Kidney tubule cell (primary cell): ENCODE results near the gene MTX1.
"Not testable (repeated sequence)": the region's sequence is repeated elsewhere in the genome, so short reads cannot be mapped to it uniquely, and the experiment has no call there.

Experiments
- DNase-seq: peaks from one replicate; pipeline ENCODE4 v3.0.0-alpha.2; 2018; ENCODE audit warnings: low spot score

The MTX1 gene, protein sequence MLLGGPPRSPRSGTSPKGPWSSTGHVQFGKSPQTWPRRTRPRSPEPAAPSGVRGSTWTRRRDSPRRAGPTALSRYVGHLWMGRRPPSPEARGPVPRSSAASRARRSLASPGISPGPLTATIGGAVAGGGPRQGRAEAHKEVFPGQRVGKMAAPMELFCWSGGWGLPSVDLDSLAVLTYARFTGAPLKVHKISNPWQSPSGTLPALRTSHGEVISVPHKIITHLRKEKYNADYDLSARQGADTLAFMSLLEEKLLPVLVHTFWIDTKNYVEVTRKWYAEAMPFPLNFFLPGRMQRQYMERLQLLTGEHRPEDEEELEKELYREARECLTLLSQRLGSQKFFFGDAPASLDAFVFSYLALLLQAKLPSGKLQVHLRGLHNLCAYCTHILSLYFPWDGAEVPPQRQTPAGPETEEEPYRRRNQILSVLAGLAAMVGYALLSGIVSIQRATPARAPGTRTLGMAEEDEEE

DNA sequence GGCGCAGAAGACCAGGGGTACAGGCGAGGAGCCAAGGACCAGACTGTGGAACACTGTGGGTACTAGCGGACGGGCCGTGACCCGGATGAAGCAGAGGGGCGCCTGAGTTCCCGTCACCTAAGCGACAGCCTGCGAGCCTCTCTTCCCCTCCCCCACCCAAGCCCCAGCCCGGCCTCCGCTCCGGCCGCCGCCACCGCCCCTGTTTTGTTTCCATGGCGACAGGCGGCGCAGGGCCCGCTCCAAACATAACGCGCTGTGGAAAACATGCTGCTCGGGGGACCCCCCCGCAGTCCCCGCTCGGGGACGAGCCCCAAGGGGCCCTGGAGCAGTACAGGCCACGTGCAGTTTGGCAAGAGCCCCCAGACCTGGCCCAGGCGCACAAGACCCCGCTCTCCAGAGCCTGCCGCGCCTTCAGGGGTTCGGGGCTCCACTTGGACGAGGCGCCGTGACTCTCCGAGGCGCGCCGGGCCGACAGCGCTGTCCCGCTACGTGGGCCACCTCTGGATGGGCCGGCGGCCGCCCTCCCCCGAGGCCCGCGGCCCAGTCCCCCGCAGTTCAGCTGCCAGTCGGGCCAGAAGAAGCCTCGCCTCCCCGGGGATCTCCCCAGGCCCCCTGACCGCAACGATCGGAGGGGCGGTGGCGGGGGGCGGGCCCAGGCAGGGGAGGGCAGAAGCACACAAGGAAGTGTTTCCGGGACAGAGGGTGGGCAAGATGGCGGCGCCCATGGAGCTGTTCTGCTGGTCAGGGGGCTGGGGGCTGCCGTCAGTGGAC, at the start of gene MTX1:
Gene MTX1 (plus strand): TSS at position 155 of the 771 bp plus-strand sequence. CDS start 110 bp downstream, at position 265.
- peak; percentile 88 for DNase-seq

DNA sequence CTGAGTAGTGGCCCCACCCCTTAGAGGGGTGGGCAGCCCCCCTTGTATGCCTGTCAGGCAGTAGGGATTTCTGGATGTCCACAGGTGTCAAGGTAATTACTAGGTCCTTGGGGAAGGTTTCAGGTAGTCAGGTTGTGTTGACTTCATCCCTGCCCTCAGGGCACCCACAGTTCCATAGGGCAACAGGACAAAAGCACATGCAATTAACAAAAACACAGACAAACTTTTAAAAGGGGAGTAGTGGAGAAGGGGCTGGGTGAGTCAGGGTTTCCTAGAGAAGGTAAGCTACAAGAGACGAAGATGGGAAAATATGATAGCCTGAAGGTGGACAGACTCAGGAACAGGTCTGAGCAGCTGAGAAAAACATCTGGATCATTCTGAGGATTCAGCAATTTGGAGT, 49.5 kb upstream of the MTX1 start:
- DNase-seq, result no peak

DNA sequence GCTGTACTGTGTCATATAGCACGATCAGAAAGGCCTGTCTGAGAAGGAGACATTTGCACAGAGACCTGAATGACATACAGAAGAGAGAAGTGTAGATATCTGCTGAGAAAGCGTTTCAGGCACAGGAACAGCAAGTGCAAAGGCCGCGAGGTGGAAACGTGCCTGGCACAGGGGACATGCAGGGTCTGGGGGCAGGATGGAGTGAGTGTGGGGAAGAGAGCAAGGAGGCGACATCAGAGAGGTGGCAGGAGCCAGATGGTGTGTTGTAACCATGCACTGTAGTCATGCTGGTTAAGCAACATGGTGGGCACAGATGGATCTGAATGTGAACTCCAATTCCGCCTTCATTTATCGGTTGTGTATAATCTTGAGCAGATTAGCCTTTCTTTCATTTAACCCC, 48.4 kb upstream of the MTX1 start:
- no peak for DNase-seq

DNA sequence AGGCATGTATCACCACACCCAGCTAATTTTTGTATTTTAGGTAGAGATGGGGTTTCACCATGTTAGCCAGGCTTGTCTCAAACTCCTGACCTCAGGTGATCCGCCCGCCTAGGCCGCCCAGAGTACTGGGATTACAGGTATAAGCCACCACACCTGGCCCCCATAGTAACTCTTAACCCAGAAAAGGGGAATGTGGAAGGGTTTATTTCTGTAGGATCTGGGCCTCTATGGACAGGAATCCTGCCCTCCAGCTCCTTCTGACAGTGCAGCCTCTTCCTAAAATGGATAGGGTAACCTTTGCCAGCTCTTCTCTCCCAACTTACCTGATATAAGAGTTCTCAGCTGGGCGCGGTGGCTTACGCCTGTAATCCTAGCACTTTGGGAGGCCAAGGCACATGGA, 45.9 kb upstream of the MTX1 start:
- DNase-seq, result not testable (repeated sequence)

DNA sequence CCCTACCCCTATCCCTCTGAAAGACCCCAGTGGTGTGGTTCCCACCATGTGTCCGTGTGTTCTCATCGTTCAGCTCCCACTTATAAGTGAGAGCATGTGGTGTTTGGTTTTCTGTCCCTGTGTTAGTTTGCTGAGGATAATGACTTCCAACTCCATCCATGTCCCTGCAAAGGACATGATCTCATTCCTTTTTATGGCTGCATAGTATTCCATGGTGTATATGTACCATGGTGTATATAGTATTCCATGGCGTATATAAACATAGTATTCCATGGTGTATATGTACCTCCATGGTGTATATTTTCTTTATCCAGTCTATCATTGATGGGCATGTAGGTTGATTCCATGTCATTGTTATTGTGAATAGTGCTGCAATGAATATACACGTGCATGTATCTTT, 44.7 kb upstream of the MTX1 start:
- DNase-seq, result not testable (repeated sequence)

DNA sequence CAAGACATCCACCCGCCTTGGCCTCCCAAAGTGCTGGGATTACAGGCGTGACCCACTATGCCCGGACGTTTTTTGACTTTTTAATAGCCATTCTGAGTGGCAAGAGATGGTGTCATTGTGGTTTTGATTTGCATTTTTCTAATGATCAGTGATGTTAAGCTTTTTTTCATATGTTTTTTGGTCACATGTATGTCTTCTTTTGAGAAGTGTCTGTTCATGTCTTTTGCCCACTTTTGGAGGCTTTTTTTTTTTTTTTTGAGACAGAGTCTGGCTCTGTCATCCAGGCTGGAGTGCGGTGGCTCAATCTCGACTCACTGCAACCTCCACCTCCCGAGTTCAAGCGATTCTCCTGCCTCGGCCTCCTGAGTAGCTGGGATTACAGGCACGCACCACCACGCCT, 43.9 kb upstream of the MTX1 start:
- not testable (repeated sequence) for DNase-seq

DNA sequence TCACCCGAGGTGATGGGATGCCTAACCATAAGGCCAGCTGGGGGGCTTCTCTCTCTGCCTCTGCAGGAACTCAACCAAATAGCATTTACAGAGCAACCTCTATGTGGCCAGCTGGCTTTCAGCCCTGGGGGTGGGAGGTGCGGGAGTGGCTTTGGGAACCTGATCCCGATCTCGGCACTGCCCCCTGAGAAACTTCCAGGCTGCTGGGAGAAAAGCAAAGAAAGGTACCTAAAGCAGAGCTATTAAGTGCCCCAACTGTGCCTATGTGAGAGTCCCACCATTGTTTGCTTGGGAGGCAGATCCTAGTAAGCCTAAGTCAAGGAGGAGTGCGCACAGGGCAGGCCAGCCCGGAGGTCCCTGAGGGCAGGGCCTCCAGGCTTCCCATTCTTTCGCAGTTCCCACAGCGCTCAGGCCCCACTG, 42.4 kb upstream of the MTX1 start:
- DNase-seq, result no peak

DNA sequence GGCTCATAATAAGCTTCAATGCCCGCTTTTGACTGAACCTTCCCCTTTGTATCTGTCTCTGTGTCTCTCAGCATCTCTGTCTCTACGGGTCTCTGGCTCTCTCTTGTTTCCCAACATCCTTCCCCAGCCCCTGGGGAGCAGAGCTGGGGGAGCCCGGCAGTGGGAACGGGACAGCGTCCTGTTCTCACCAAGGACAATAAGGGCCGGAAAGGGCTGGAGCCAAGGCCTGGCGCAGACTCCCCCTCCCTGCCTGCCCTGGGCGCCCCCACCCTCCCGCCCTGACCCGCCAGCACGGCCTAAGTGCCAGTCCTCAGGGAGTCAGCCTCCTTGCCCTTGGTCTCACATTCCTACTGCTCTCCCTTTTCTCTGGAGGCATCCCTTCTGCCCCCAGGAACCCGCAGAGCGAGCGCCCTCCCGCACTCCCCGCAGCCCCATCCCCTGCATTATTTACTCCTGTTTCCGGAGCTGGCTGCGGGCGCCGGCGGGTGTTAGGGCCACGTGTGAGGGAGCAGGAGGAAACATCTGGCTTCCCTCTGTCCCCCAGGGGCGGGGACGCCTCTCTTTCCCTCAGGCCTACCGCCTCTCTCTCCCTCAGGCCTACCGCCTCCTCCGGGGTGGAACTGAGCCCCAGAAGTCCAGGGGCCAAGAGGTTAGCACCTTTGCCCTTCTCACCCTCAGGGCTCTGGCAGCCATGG, 41.9 kb upstream of the MTX1 start:
- DNase-seq, result no peak

DNA sequence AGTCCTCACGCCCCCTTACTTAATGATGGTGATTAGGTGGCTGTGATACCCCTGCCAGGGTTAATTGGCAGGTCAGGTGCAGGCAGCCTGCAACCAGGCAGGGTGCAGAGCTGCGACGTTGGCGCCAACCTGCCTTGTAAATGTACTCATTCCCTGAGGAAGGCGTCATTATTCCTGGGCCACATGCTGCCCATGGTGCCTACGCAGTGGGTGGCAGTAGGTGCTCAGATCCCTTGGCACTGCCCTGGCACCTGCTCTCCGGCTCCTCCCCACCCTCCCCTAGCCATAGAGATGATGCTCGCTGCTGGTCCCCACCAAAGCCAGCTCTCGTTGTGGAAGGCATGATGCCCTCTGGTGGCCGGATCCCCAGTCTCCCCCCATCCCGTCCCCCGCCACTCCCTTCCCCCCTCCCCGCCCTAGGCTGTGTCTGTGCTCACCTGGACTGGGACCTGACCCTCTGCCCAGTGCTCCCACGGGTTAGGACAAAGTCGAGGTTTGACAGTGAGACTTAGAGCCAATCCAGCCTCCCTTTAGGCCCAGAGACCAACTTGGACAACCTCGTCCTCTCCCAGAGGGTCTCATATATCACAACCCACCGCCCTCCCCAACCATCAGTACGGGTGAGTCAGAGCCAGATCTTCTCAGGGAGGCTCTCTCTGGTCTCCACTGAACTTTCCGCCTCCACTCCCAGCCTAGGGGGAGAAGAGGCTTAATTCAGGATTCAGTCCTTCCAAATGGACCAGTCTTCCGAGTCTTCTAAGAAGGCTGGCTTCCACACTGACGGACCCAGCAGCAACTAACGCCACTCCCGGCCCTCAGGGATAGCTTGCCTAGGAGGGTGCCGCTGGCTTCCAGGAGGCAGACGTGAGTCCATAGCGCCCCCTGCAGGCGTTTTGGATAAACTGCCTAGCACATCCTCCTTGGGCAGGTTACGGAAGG, 41.1 kb upstream of the MTX1 start:
- DNase-seq, result peak; percentile 88

DNA sequence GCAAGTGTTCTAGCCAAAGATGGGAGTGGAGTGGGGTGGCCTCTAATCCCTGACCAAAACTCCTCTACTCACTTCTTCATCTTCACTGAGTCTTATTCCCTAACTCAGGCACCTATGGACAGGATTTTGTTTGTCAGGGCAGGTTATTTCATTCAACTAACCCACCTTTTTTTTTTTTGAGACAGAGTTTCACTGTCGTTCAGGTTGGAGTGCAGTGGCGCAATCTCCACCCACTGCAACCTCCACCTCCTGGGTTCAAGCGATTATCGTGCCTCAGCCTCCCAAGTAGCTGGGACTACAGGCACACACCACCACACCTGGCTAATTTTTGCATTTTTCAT, 40.4 kb upstream of the MTX1 start:
- not testable (repeated sequence) for DNase-seq

DNA sequence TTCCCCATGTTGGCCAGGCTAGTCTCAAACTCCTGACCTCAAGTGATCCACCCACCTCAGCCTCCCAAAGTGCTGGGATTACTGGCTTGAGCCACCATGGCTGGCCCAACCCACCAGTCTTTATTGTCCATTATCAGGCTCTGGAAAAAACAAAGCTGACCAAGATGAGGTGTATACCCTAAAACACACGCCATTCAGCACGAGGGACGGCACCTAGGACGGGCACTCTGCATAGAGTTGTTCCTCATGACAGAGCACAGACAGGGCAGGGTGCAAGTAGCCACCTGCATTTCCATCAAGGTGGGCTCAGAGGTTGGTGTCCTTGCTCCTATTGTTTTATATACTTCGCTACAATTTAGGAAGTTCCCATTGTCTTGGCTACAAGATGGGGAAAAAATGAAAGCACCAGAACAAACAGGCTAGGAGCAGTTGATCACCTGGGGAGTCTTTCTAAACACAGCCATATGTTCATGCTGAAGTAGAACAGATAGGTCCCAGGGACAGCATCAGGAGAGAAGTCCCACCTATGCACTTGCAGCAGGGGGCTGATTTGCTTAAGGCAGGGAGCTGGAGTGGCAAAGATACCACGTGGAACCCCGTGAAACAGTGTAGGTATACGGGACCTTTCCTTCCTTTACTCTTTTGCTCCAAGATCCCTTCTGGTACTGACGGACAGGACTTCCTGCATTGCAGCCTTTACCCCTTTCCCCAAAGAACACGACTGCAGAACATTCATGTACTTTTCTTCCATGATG, 39.9 kb upstream of the MTX1 start:
- DNase-seq, result no peak

DNA sequence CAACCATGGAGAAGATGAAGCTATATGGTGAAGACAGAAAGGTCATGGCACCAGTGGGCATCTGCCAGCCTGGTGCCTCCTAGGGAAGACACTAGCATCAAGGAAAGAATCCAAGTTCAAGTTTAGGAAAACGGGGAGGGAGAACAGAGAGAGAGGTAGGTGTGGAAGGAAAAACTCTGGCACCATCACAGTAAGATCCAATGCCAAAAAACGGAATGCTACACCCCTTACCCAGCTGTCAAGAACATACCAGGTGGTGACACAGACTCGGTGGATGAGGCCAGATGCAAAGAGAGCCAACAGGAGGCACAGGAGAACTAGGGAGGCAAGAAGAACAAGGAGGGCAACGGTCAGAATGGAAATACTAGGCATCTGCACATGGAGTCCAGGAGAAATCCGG, 39.0 kb upstream of the MTX1 start:
- no peak for DNase-seq

DNA sequence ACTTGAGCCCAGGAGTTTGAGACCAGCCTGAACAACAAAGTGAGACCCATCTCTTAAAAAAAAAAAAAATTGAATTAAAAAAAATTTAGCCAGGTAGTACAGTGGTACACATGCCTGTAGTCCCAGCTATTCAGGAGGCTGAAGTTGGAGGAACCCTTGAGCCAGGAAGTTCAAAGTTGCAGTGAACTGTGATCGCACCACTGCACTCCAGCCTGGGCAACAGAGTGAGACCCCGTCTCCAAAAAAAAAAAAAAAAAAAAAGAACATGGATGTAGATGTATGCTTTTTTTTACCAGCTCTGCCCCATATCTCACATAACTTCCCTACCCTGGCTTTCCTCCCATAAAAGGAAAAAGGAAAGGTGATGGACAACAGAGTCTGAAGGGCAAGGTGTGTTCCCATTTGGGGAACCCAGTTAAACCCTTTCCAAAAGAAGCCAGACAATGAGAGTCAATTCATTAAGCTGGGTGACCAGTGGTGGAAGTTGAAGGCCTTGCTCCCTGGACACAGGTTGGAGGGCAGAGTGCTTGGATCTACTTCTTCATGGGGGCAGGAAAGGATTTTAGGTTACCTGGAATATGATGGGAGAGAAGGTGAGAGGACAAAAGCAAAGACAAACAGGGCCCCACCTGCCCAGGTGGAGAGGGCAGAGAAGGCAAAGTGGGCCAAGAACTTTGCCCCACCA, 38.3 kb upstream of the MTX1 start:
- no peak for DNase-seq

DNA sequence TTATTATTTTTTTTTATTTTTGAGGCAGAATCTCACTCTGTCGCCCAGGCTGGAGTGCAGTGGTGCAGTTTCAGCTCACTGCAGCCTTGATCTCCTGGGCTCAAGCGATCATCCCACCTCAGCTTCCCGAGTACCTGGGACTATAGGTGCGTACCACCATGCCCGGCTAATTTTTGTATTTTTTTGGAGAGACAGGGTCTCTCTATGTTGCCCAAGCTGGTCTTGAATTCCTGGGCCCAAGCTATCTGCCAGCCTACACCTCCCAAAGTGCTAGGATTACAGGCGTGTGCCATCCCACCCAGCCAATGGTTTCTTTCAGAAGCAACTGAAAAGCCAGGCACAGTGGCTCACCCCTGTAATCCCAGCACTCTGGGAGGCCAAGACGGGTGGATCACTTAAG, 37.7 kb upstream of the MTX1 start:
- DNase-seq, result no peak

DNA sequence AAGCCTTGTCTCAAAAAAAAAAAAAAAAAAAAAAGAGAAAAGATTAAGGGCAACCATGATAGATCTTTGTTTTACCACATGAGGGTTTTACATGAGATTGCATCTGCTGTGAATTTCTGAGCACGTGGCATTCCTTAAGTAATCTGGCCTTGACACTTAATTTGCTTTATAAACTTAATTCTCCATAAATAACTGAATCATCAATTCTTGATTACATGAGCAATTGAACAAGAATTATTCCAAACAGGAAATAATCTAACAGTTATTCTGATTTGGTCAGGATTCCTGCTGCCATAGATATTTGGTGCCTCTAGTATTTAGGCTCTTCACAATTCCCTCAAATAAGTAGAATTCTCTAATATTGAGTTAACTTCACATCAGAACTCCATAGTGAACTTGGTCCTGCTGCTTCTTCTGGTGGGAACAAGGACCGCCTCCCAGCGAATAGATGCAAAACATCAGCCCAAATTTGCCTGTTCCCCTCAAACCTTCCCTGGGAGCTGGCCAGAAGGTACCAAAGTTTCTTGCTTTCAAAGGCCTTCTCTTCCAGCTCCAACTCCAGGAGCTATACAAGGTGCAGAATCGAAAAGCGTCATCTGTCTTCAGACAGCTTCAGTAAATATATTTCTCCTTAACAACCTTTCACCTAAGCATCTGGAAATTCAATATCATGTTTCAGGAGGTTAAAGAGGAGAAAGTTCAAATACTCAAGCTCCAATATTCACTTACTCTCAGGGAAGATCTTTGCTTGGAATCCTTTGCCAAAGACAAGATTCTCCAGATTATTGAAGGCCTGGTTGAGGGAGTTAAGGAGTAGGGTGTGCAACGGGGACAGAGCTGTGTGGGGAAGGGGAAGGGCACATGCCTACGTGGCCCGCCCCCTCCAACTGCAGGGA, 36.4 kb upstream of the MTX1 start:
- DNase-seq, result no peak

DNA sequence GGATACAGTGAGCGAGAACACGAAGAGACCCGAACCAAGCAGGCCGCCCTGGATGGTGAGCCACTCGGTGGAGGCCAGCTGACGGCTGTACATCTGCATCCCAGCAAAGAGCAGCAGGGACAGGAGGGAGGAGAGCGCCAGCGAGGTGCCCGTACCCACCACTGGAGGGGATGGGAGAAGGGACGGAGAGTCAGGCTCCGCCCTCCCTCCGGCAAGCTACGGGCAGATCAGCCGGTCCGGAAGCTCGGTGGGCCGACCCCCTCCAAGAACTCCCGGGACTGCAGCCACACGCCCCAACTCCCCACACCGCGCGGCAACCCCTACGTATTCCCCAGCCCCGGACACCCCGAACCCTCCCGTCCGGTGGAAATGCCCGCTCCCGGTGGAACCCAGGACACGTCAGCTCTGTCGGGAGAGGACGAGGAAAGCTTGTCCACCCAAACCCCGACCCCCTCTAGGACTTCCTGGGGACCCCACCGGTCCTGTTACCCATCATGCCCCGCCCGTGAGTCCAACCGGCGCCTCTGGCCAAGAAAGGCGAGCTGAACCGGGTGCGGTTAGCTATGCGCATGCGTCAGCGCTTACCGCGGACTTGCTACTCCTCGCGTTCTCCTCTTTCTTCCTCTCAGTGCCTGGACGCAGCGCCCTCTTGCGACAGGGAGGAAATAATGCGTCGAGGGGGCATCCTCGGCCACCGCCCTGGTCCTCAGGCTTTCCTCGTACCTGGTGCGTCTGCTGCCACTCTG, 35.6 kb upstream of the MTX1 start, which contains the start of gene KRTCAP2:
Gene KRTCAP2 (minus strand): TSS at position 573 of the 746 bp plus-strand sequence. CDS start 80 bp downstream, at position 493.
- peak; percentile 97 for DNase-seq

DNA sequence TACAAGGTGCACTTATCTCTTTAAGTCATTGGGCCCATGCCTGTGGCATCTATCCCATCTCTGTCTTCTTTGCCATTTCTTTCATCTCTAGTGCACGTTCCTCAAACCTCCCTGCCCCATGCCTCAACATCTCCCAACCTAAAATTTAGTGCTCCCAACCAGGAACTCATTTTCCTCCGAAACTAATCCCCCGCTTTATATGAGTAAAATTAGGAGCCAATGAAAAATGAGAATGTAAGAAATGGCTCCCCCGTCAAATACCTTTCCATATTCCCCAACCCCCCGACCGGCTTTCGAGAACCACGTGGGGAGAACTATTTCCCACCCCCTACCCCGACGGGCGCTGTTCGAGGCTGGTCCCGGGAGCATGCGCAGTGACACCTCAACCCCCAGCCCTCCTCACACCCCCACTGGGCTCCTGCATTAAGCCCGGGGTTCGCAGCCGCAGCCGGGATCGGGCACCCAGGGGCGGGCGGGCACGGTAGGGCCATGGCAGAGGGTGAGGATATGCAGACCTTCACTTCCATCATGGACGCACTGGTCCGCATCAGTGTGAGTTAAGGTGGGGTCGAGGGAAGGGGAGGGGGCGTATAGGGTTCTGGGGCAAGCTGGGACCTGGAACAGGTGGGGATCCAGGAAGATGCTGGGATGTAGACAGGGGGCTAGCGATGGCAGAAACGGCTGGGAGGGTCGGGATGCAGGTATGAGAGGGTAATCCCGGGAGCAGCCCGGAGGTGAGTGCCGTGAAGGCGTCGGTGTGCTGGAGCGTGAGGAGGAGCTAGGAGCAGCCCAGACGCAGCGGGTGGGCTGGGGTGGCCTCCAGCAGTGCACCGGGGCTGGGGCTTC, 34.8 kb upstream of the MTX1 start, which contains the start of gene TRIM46:
Gene TRIM46 (plus strand): TSS at position 372 of the 846 bp plus-strand sequence. CDS start 118 bp downstream, at position 490.
- DNase-seq, result peak; percentile 55
